Hepatocyte (in vitro differentiated cells): ENCODE data around the gene PPARA. TPM values are rescaled to one million over a fixed set of nuclear protein-coding genes. Genes with fewer than 3 reads are reported as not detected.

Experiments
- DNase-seq: peaks from one replicate; pipeline ENCODE4 v3.0.0-alpha.2; 2016; ENCODE audit warnings: low spot score
- H2AFZ ChIP-seq: fragments of 200-600 bp; sonication (generic); 2 replicates; pipeline ENCODE4 v1.6.0; 2016; ENCODE audit warnings: antibody characterized with exemption, mild to moderate bottlenecking
- H3K27ac ChIP-seq: fragments of 200-600 bp; sonication (generic); 2 replicates; pipeline ENCODE4 v1.5.1; 2016; ENCODE audit warnings: mild to moderate bottlenecking
- H3K27me3 ChIP-seq: fragments of 200-600 bp; sonication (generic); 2 replicates; pipeline ENCODE4 v1.6.1; 2016
- H3K36me3 ChIP-seq: fragments of 200-600 bp; sonication (generic); replicated peaks from 2 replicates; pipeline ENCODE4 v1.5.1; 2016; ENCODE audit warnings: low read depth; ENCODE audit not compliant: insufficient read depth
- H3K4me1 ChIP-seq: fragments of 200-600 bp; sonication (generic); 2 replicates; pipeline ENCODE4 v1.5.1; 2016; ENCODE audit warnings: mild to moderate bottlenecking, moderate library complexity; ENCODE audit not compliant: insufficient read depth
- H3K4me2 ChIP-seq: fragments of 200-600 bp; sonication (generic); 2 replicates; pipeline ENCODE4 v1.6.0; 2016
- H3K4me3 ChIP-seq: fragments of 200-600 bp; sonication (generic); 2 replicates; pipeline ENCODE4 v1.5.1; 2016; ENCODE audit warnings: mild to moderate bottlenecking
- H3K79me2 ChIP-seq: fragments of 200-600 bp; sonication (generic); 2 replicates; pipeline ENCODE4 v1.6.0; 2017; ENCODE audit warnings: mild to moderate bottlenecking
- H3K9me2 ChIP-seq: fragments of 200-600 bp; sonication (generic); replicated peaks from 2 replicates; pipeline ENCODE4 v1.6.0; 2017; ENCODE audit warnings: mild to moderate bottlenecking; ENCODE audit not compliant: insufficient read depth
- H3K9me3 ChIP-seq: fragments of 200-600 bp; sonication (generic); 2 replicates; pipeline ENCODE4 v1.5.1; 2016; ENCODE audit warnings: low read depth, mild to moderate bottlenecking
- H4K20me1 ChIP-seq: fragments of 200-600 bp; sonication (generic); 2 replicates; pipeline ENCODE4 v1.6.0; 2016; ENCODE audit warnings: mild to moderate bottlenecking; ENCODE audit not compliant: insufficient read depth, poor library complexity, severe bottlenecking
- CTCF ChIP-seq: fragments of 200-600 bp; sonication (generic); IDR thresholded peaks from 2 replicates; pipeline ENCODE4 v1.5.1; 2016; ENCODE audit warnings: antibody characterized with exemption, mild to moderate bottlenecking; ENCODE audit not compliant: poor library complexity
- EZH2 ChIP-seq: fragments of 200-600 bp; sonication (generic); IDR thresholded peaks from 2 replicates; pipeline ENCODE4 v1.6.1; 2016; ENCODE audit warnings: antibody characterized with exemption, mild to moderate bottlenecking, borderline replicate concordance
- EZH2phosphoT487 ChIP-seq: fragments of 200-600 bp; sonication (generic); IDR thresholded peaks from one replicate; pipeline ENCODE4 v1.6.1; 2018; ENCODE audit warnings: antibody characterized with exemption, mild to moderate bottlenecking, low read depth, moderate library complexity; ENCODE audit not compliant: unreplicated experiment, severe bottlenecking
- WGBS: methylation state at CpG from one replicate; pipeline ENCODE4 v1.1.6; 2016; ENCODE audit warnings: low lambda C conversion rate; ENCODE audit errors: missing lambda C conversion rate; 5-methylcytosine and 5-hydroxymethylcytosine counted together
- polyA plus RNA-seq: library from polyadenylated mRNA; unstranded; fragments of >200 nt; fragmentation: Nextera tagmentation; extraction: Ambion mirVana; gene quantifications from 2 replicates; pipeline ENCODE4 v1.2.1, GENCODE V29; 2016
- total RNA-seq: library from RNA; depleted of rRNA; stranded (reverse); fragments of >200 nt; gene quantifications from 2 replicates; pipeline ENCODE4 v1.2.3, GENCODE V29; 2014

Gene PPARA
- total and polyA plus RNA-seq, 2 experiments from 2014 or later = 13.7 to 31.0 TPM

- H3K36me3 ChIP-seq = no peaks in the 10 kb centered on the region
- H3K9me3 ChIP-seq = no peaks in the 10 kb centered on the region
- no peak overlapping the region for H3K4me3 ChIP-seq
- no peaks in the 10 kb centered on the region for H3K27me3 ChIP-seq
- no peak for DNase-seq
- H4K20me1 ChIP-seq = peaks cover 7% of the 10 kb centered on the region
- H3K4me1 ChIP-seq = peaks cover 13% of the 10 kb centered on the region
- peak overlapping the region; percentile 8 for H3K4me2 ChIP-seq
- H3K27ac ChIP-seq = peak overlapping the region; percentile 62
- H3K9me2 ChIP-seq = no peaks in the 10 kb centered on the region
- H3K79me2 ChIP-seq = peaks cover 54% of the 10 kb centered on the region
- H2AFZ ChIP-seq = no peak overlapping the region
- TF ChIP-seq EZH2phosphoT487 (no peak), EZH2 (no peak), CTCF (no peak)
- WGBS = 79% methylated on average over 10 of the region's 10 CpGs
Observed at GRCh38 chr22:46162285-46162684, 12.0 kb downstream of the PPARA start.

GRCh38 chr22:46162771-46163556, 12.6 kb downstream of the PPARA start:
- Histone ChIP-seq H3K4me1 (peaks cover 13% of the 10 kb centered on the region), H3K9me2 (no peaks in the 10 kb centered on the region), H3K27me3 (no peaks in the 10 kb centered on the region), H3K27ac (peak overlapping the region; percentile 62), H4K20me1 (peaks cover 1% of the 10 kb centered on the region), H3K4me3 (no peak overlapping the region), H3K36me3 (no peaks in the 10 kb centered on the region), H3K9me3 (no peaks in the 10 kb centered on the region), H3K79me2 (peaks cover 52% of the 10 kb centered on the region), H2AFZ (no peak overlapping the region), H3K4me2 (peak overlapping the region; percentile 8)
- peak; percentile 28 for DNase-seq
- TF ChIP-seq EZH2phosphoT487 (no peak), CTCF (no peak), EZH2 (no peak)
- 69% methylated on average over 17 of the region's 17 CpGs for WGBS

- no peak overlapping the region for H3K4me3 ChIP-seq
- H3K27me3 ChIP-seq = no peaks in the 10 kb centered on the region
- H3K9me2 ChIP-seq = no peaks in the 10 kb centered on the region
- peak overlapping the region; percentile 62 for H3K27ac ChIP-seq
- no peak for TF ChIP-seq EZH2phosphoT487
- TF ChIP-seq EZH2 = no peak
- TF ChIP-seq CTCF = no peak
- no peaks in the 10 kb centered on the region for H3K9me3 ChIP-seq
- H4K20me1 ChIP-seq = no peaks in the 10 kb centered on the region
- WGBS = 94% methylated on average over 11 of the region's 11 CpGs
- no peaks in the 10 kb centered on the region for H3K36me3 ChIP-seq
- no peak overlapping the region for H2AFZ ChIP-seq
- peak overlapping the region; percentile 8 for H3K4me2 ChIP-seq
- peaks cover 47% of the 10 kb centered on the region for H3K79me2 ChIP-seq
- DNase-seq = no peak
- peaks cover 13% of the 10 kb centered on the region for H3K4me1 ChIP-seq
Observed at GRCh38 chr22:46163557-46163888, 13.2 kb downstream of the PPARA start.
